DND-41 (cell line): ENCODE data around the gene NAGPA.
"Not testable (repeated sequence)": the region's sequence is repeated elsewhere in the genome, so short reads cannot be mapped to it uniquely, and the experiment has no call there.

Experiments used
- ATAC-seq: fragments of 200-7000 bp; cut with Tn5 transposase; 3 replicates; pipeline ENCODE4 v1.9.1; 2021; ENCODE audit warnings: low read depth; ENCODE audit not compliant: insufficient read depth
- DNase-seq: peaks from one replicate; pipeline ENCODE4 v3.0.0-alpha.2; 2020
- H2AFZ ChIP-seq: 2 replicates; pipeline ENCODE4 v1.6.0; 2012; ENCODE audit warnings: low read depth, low read length
- H3K27ac ChIP-seq: 2 replicates; pipeline ENCODE4 v1.5.1; 2012; ENCODE audit warnings: low read length, inconsistent platforms
- H3K27me3 ChIP-seq: fragments of 200-600 bp; sonication (generic); 2 replicates; pipeline ENCODE4 v1.6.0; 2012; ENCODE audit warnings: low read length, mild to moderate bottlenecking, inconsistent platforms; ENCODE audit not compliant: insufficient read depth, poor library complexity
- H3K36me3 ChIP-seq: 2 replicates; pipeline ENCODE4 v1.5.1; 2012; ENCODE audit warnings: low read length, inconsistent platforms; ENCODE audit not compliant: insufficient read depth
- H3K4me1 ChIP-seq: 2 replicates; pipeline ENCODE4 v1.5.1; 2012; ENCODE audit warnings: mild to moderate bottlenecking, low read length; ENCODE audit not compliant: insufficient read depth
- H3K4me2 ChIP-seq: 2 replicates; pipeline ENCODE4 v1.6.0; 2012; ENCODE audit warnings: mild to moderate bottlenecking, moderate library complexity, low read length, inconsistent platforms; ENCODE audit not compliant: insufficient read depth
- H3K4me3 ChIP-seq, 2 experiments: fragments of 200-600 bp in 1 of 2; shearing (Covaris generic) in 1 of 2; 2 replicates each; pipeline ENCODE4 v1.5.1; 2012 to 2016; ENCODE audit warnings: inconsistent platforms in 2 of 2, low read length in 2 of 2, mild to moderate bottlenecking in 2 of 2, low read depth in 1 of 2, moderate library complexity in 1 of 2
- H3K79me2 ChIP-seq: 2 replicates; pipeline ENCODE4 v1.6.0; 2012; ENCODE audit warnings: low read length, inconsistent platforms; ENCODE audit not compliant: insufficient read depth
- H3K9ac ChIP-seq: 2 replicates; pipeline ENCODE4 v1.6.0; 2012; ENCODE audit warnings: low read depth, mild to moderate bottlenecking, inconsistent platforms, low read length, moderate library complexity
- H3K9me3 ChIP-seq: 2 replicates; pipeline ENCODE4 v1.5.1; 2012; ENCODE audit warnings: low read length, moderate library complexity, mild to moderate bottlenecking, inconsistent platforms; ENCODE audit not compliant: insufficient read depth, severe bottlenecking
- H4K20me1 ChIP-seq: 2 replicates; pipeline ENCODE4 v1.6.0; 2012; ENCODE audit warnings: low read length; ENCODE audit not compliant: insufficient read depth
- CTCF ChIP-seq: IDR thresholded peaks from 2 replicates; pipeline ENCODE4 v1.5.1; 2012; ENCODE audit warnings: borderline replicate concordance, low read length, moderate library complexity, mild to moderate bottlenecking; ENCODE audit not compliant: poor library complexity, severe bottlenecking; ENCODE audit errors: extremely low read depth
- EZH2 ChIP-seq: IDR thresholded peaks from 3 replicates; pipeline ENCODE4 v1.6.1; 2012; ENCODE audit warnings: borderline replicate concordance, low read depth, mild to moderate bottlenecking, moderate library complexity, low read length, inconsistent platforms; ENCODE audit not compliant: severe bottlenecking

NAGPA gene

GRCh38 chr16:5054876-5055865, 21.4 kb upstream of the NAGPA start:
- Histone ChIP-seq H3K4me2 (no peak overlapping the region), H3K9me3 (no peaks in the 10 kb centered on the region), H3K4me3 (no peak overlapping the region), H3K36me3 (no peaks in the 10 kb centered on the region), H3K4me1 (no peaks in the 10 kb centered on the region), H3K79me2 (no peaks in the 10 kb centered on the region), H3K27me3 (no peaks in the 10 kb centered on the region), H3K9ac (no peak overlapping the region), H4K20me1 (no peaks in the 10 kb centered on the region), H2AFZ (no peak overlapping the region), H3K27ac (no peak overlapping the region)
- TF ChIP-seq CTCF: no peak
- TF ChIP-seq EZH2: no peak
- no peak for DNase-seq
- ATAC-seq: no peak

GRCh38 chr16:5046914-5047313, 13.2 kb upstream of the NAGPA start:
- Histone ChIP-seq H3K36me3 (no peaks in the 10 kb centered on the region), H3K4me2 (no peak overlapping the region), H3K79me2 (no peaks in the 10 kb centered on the region), H3K9me3 (no peaks in the 10 kb centered on the region), H3K9ac (no peak overlapping the region), H4K20me1 (no peaks in the 10 kb centered on the region), H3K27ac (no peak overlapping the region), H2AFZ (no peak overlapping the region), H3K4me1 (no peaks in the 10 kb centered on the region), H3K4me3 (no peak overlapping the region), H3K27me3 (no peaks in the 10 kb centered on the region)
- no peak for ATAC-seq
- DNase-seq: no peak
- TF ChIP-seq CTCF (no peak), EZH2 (no peak)

- H3K27me3 ChIP-seq: no peaks in the 10 kb centered on the region
- ATAC-seq (no peak), DNase-seq (no peak)
- no peaks in the 10 kb centered on the region; the same call in 1 of the 2 replicates for H4K20me1 ChIP-seq
- H3K9me3 ChIP-seq: no peaks in the 10 kb centered on the region
- no peak overlapping the region for H3K27ac ChIP-seq
- TF ChIP-seq CTCF: no peak
- no peak for TF ChIP-seq EZH2
- no peaks in the 10 kb centered on the region for H3K79me2 ChIP-seq
- H3K9ac ChIP-seq: no peak overlapping the region
- no peaks in the 10 kb centered on the region for H3K4me1 ChIP-seq
- H3K4me3 ChIP-seq: no peak overlapping the region
- no peak overlapping the region for H2AFZ ChIP-seq
- no peaks in the 10 kb centered on the region for H3K36me3 ChIP-seq
- H3K4me2 ChIP-seq: no peak overlapping the region
Measured at GRCh38 chr16:5045499-5046115, 11.9 kb upstream of the NAGPA start.

GRCh38 chr16:5044581-5044980, 10.8 kb upstream of the NAGPA start:
- H3K36me3 ChIP-seq, H3K4me1 ChIP-seq, H3K9ac ChIP-seq, H3K27ac ChIP-seq, DNase-seq, H3K79me2 ChIP-seq, H2AFZ ChIP-seq, ATAC-seq, H3K27me3 ChIP-seq, H3K4me2 ChIP-seq, H3K4me3 ChIP-seq, H3K9me3 ChIP-seq, H4K20me1 ChIP-seq: not testable (repeated sequence)
